ENCODE measurements around the gene LRP3.

DNA sequence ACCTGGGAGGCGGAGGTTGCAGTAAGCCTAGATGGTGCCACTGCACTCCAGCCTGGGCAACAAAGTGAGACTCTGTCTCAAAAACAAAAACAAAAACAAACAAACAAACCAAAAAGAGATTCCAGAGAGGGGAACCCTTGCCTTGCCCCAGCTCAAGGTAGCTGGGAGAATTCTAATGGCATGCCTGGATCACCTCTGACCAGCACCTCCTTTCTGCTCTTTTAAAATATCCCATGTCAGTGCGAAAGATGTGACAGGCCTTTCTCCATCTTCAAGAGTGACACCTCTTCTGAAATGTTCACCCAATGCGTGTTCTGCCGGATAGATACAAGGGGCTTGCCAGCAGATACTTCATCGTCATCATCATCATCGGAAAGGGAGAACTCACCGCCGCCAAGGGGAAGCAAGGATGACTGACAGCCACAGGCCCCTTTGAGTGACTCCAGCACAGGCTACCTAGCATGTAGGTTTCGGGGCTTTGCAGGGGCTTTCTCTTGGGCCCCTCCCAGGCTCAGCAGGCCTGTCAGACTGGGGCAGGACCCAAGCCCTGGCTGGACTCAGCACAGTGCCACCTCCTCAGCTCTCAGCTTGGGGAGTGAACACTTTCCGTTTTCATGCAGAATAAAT is 18.9 kb upstream of the LRP3 start:
- TF ChIP-seq TARDBP (IDR thresholded peaks at IDR 0.05), result no peak
- TF ChIP-seq, protein P1, sequence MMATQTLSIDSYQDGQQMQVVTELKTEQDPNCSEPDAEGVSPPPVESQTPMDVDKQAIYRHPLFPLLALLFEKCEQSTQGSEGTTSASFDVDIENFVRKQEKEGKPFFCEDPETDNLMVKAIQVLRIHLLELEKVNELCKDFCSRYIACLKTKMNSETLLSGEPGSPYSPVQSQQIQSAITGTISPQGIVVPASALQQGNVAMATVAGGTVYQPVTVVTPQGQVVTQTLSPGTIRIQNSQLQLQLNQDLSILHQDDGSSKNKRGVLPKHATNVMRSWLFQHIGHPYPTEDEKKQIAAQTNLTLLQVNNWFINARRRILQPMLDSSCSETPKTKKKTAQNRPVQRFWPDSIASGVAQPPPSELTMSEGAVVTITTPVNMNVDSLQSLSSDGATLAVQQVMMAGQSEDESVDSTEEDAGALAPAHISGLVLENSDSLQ (IDR thresholded peaks at IDR 0.05), result peak; percentile 44; the same call in 1 of the 2 replicates
- no peak for TF ChIP-seq SP1 (IDR thresholded peaks at IDR 0.05)
- TF ChIP-seq SUZ12 (IDR thresholded peaks at IDR 0.05), result no peak
- no peak for TF ChIP-seq HDGF (IDR thresholded peaks at IDR 0.05; ENCODE audit: borderline replicate concordance)
- TF ChIP-seq FOXM1 (IDR thresholded peaks at IDR 0.05; ENCODE audit: borderline replicate concordance), result no peak
- TF ChIP-seq ELF4 (IDR thresholded peaks at IDR 0.05), result no peak
- TF ChIP-seq FOXA1 (IDR thresholded peaks at IDR 0.05), result no peak
- TF ChIP-seq BHLHE40 (IDR thresholded peaks at IDR 0.05; ENCODE audit: borderline replicate concordance), result no peak

All from HEK293T (cell line).